Esophagus muscularis mucosa (tissue), 3 donors: Measurements from ENCODE around the gene MACROD2.

ENCODE experiments used
- POLR2A ChIP-seq: fragments of 450-650 bp; IDR thresholded peaks from one replicate; pipeline ENCODE4 v1.6.1; 2017; ENCODE audit warnings: antibody characterized with exemption, moderate library complexity, mild to moderate bottlenecking, low read depth
- POLR2AphosphoS5 ChIP-seq, 2 donors: sonication (generic); formaldehyde crosslinking; IDR thresholded peaks; one replicate each; pipeline ENCODE4 v1.6.1; 2017; ENCODE audit warnings: antibody characterized with exemption in 2 of 2
- TF ChIP-seq, protein P1 (sequence below), 3 experiments: fragments of 200-600 bp in 2 of 3; fragments of 450-650 bp in 1 of 3; sonication (generic) in 2 of 3; IDR thresholded peaks; one replicate each; pipeline ENCODE4 v1.5.1; 2017 to 2019; ENCODE audit warnings: antibody characterized with exemption in 3 of 3, mild to moderate bottlenecking in 2 of 3, moderate library complexity in 1 of 3

DNA sequence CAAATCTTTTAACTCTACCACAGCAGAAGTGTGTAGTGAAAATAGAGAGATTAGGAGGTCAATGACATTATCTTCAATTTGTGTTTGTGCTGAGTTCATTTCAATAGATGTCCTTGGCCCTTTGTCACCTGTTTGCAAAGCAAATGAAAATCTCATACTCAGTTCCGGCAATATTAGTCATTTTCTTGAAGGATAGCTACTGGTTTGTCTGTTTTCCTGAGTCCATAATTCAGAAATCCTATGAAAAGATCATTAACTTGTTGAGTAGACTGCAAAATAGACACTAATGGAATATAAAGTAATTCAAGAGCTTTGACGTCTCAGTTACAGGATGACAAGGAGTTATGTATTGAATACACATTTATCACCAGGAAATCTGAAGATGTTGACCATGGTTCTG, 1163.2 kb downstream of the MACROD2 start:
- no peak for TF ChIP-seq POLR2AphosphoS5 (IDR thresholded peaks at IDR 0.05)
- TF ChIP-seq, protein P1, sequence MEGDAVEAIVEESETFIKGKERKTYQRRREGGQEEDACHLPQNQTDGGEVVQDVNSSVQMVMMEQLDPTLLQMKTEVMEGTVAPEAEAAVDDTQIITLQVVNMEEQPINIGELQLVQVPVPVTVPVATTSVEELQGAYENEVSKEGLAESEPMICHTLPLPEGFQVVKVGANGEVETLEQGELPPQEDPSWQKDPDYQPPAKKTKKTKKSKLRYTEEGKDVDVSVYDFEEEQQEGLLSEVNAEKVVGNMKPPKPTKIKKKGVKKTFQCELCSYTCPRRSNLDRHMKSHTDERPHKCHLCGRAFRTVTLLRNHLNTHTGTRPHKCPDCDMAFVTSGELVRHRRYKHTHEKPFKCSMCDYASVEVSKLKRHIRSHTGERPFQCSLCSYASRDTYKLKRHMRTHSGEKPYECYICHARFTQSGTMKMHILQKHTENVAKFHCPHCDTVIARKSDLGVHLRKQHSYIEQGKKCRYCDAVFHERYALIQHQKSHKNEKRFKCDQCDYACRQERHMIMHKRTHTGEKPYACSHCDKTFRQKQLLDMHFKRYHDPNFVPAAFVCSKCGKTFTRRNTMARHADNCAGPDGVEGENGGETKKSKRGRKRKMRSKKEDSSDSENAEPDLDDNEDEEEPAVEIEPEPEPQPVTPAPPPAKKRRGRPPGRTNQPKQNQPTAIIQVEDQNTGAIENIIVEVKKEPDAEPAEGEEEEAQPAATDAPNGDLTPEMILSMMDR (IDR thresholded peaks at IDR 0.05): no peak
- TF ChIP-seq POLR2A: no peak
